OCI-LY1 (cell line): ENCODE measurements around the gene CCL25.
"Not testable (repeated sequence)": the region's sequence is repeated elsewhere in the genome, so short reads cannot be mapped to it uniquely, and the experiment has no call there.

ENCODE experiments used
- EZH2 ChIP-seq: fragments of 200-600 bp; sonication (generic), shearing (Covaris generic); IDR thresholded peaks from 2 replicates; pipeline ENCODE4 v1.8.0; 2017; ENCODE audit warnings: borderline replicate concordance, mixed run types, mild to moderate bottlenecking, antibody characterized with exemption, low read length, moderate library complexity, mixed read lengths
- TF ChIP-seq, protein P1 (sequence below): fragments of 200-600 bp; sonication (generic), shearing (Covaris generic); IDR thresholded peaks from 2 replicates; pipeline ENCODE4 v1.5.1; 2017; ENCODE audit warnings: mild to moderate bottlenecking, antibody characterized with exemption, low read length, moderate library complexity, mixed read lengths

DNA sequence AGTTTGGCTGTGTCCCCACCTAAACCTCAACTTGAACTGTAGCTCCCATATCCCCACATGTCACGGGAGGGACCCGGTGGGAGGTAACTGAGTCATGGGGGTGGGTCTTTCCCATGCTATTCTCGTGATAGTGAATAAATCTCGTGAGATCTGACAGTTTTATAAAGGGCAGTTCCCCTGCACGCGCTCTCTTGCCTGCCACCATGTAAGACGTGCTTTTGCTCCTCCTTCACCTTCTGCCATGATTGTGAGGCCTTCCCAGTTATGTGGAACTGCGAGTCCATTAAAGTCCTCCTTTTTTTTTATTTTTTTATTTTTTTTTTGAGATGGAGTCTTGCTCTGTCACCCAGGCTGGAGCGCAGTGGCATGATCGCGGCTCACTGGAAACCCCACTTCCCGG, 49.4 kb downstream of the CCL25 start:
- TF ChIP-seq, protein P1, sequence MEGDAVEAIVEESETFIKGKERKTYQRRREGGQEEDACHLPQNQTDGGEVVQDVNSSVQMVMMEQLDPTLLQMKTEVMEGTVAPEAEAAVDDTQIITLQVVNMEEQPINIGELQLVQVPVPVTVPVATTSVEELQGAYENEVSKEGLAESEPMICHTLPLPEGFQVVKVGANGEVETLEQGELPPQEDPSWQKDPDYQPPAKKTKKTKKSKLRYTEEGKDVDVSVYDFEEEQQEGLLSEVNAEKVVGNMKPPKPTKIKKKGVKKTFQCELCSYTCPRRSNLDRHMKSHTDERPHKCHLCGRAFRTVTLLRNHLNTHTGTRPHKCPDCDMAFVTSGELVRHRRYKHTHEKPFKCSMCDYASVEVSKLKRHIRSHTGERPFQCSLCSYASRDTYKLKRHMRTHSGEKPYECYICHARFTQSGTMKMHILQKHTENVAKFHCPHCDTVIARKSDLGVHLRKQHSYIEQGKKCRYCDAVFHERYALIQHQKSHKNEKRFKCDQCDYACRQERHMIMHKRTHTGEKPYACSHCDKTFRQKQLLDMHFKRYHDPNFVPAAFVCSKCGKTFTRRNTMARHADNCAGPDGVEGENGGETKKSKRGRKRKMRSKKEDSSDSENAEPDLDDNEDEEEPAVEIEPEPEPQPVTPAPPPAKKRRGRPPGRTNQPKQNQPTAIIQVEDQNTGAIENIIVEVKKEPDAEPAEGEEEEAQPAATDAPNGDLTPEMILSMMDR, result not testable (repeated sequence)
- TF ChIP-seq EZH2, result not testable (repeated sequence)
